ENCODE measurements around the gene MALT1.
A peak's percentile ranks its signal among the peaks of the same experiment; 100 is the strongest.

Gene MALT1

GRCh38 chr18:58657494-58657893 lies 13.8 kb upstream of the MALT1 start:
- H2AK5ac ChIP-seq (ENCODE audit: low read length), result no peak overlapping the region
- H4K12ac ChIP-seq (ENCODE audit: low read depth, low read length), result no peak overlapping the region
- no peaks in the 10 kb centered on the region for H3K79me2 ChIP-seq (ENCODE audit: control insufficient read depth, insufficient read depth, low read length, poor library complexity)
- H3K9ac ChIP-seq (ENCODE audit: low read length), result no peak overlapping the region
- no peak for DNase-seq
- H2BK120ac ChIP-seq (ENCODE audit: insufficient read depth, low read length, poor library complexity), result no peak overlapping the region
- no peak overlapping the region for H3K4me2 ChIP-seq (ENCODE audit: low read length)
- peak overlapping the region; percentile 1 for H3K4me3 ChIP-seq (ENCODE audit: low read depth, low read length)
- no peaks in the 10 kb centered on the region for H3K4me1 ChIP-seq (ENCODE audit: control insufficient read depth in 1 of 2, insufficient read depth in 2 of 2, low read length in 2 of 2)
- H3K27me3 ChIP-seq (ENCODE audit: insufficient read depth, low read length), result no peaks in the 10 kb centered on the region
- no peak overlapping the region for H3K27ac ChIP-seq (ENCODE audit: low read depth, low read length)
- H3K79me1 ChIP-seq (ENCODE audit: low read length), result no peaks in the 10 kb centered on the region
- H3K18ac ChIP-seq (ENCODE audit: low read length), result no peak overlapping the region
- no peak overlapping the region for H4K8ac ChIP-seq (ENCODE audit: low read depth, low read length)
- no peaks in the 10 kb centered on the region for H3K36me3 ChIP-seq (ENCODE audit: control insufficient read depth in 1 of 2, insufficient read depth in 2 of 2, low read length in 2 of 2)
- H2AFZ ChIP-seq (ENCODE audit: insufficient read depth, low read length, poor library complexity), result no peak overlapping the region
- H3K23ac ChIP-seq (ENCODE audit: low read length), result no peak overlapping the region
- no peaks in the 10 kb centered on the region for H3K9me3 ChIP-seq (ENCODE audit: insufficient read depth, low read depth, low read length)
- no peak overlapping the region for H2BK12ac ChIP-seq (ENCODE audit: low read length)
- no peak overlapping the region for H2BK5ac ChIP-seq (ENCODE audit: low read depth, low read length, poor library complexity)
- H4K91ac ChIP-seq (ENCODE audit: low read depth, low read length), result no peak overlapping the region
- H3K14ac ChIP-seq (ENCODE audit: low read length), result no peak overlapping the region
- H3K4ac ChIP-seq (ENCODE audit: low read depth, low read length), result no peak overlapping the region
- WGBS (ENCODE audit: extremely low coverage, insufficient coverage, insufficient read length), result no CpG with 5 or more reads among the region's 1 CpG

- peak overlapping the region; percentile 33 for H3K4ac ChIP-seq (ENCODE audit: low read depth, low read length)
- H4K12ac ChIP-seq (ENCODE audit: low read depth, low read length), result no peak overlapping the region
- no peak overlapping the region for H3K23ac ChIP-seq (ENCODE audit: low read length)
- no peaks in the 10 kb centered on the region for H3K27me3 ChIP-seq (ENCODE audit: insufficient read depth, low read length)
- H2BK120ac ChIP-seq (ENCODE audit: insufficient read depth, low read length, poor library complexity), result no peak overlapping the region
- peak overlapping the region; percentile 72 for H2AK5ac ChIP-seq (ENCODE audit: low read length)
- no peak overlapping the region for H2BK5ac ChIP-seq (ENCODE audit: low read depth, low read length, poor library complexity)
- H3K18ac ChIP-seq (ENCODE audit: low read length), result no peak overlapping the region
- H3K9ac ChIP-seq (ENCODE audit: low read length), result no peak overlapping the region
- no CpG with 5 or more reads among the region's 4 CpGs for WGBS (ENCODE audit: extremely low coverage, insufficient coverage, insufficient read length)
- no peak overlapping the region for H3K4me2 ChIP-seq (ENCODE audit: low read length)
- no peak overlapping the region for H4K91ac ChIP-seq (ENCODE audit: low read depth, low read length)
- no peak overlapping the region for H2BK12ac ChIP-seq (ENCODE audit: low read length)
- no peak overlapping the region for H2AFZ ChIP-seq (ENCODE audit: insufficient read depth, low read length, poor library complexity)
- H3K27ac ChIP-seq (ENCODE audit: low read depth, low read length), result no peak overlapping the region
- no peaks in the 10 kb centered on the region for H3K79me1 ChIP-seq (ENCODE audit: low read length)
- no peaks in the 10 kb centered on the region for H3K36me3 ChIP-seq (ENCODE audit: control insufficient read depth in 1 of 2, insufficient read depth in 2 of 2, low read length in 2 of 2)
- H3K4me3 ChIP-seq (ENCODE audit: low read depth, low read length), result no peak overlapping the region
- no peaks in the 10 kb centered on the region for H3K9me3 ChIP-seq (ENCODE audit: insufficient read depth, low read depth, low read length)
- no peaks in the 10 kb centered on the region for H3K4me1 ChIP-seq (ENCODE audit: control insufficient read depth in 1 of 2, insufficient read depth in 2 of 2, low read length in 2 of 2)
- H4K8ac ChIP-seq (ENCODE audit: low read depth, low read length), result no peak overlapping the region
- H3K14ac ChIP-seq (ENCODE audit: low read length), result no peak overlapping the region
- DNase-seq, result no peak
- no peaks in the 10 kb centered on the region for H3K79me2 ChIP-seq (ENCODE audit: control insufficient read depth, insufficient read depth, low read length, poor library complexity)
Observed at GRCh38 chr18:58659691-58660090, 11.6 kb upstream of the MALT1 start.

- H2BK12ac ChIP-seq (ENCODE audit: low read length), result peak overlapping the region; percentile 79
- no peak overlapping the region for H3K27ac ChIP-seq (ENCODE audit: low read depth, low read length)
- H3K9ac ChIP-seq (ENCODE audit: low read length), result no peak overlapping the region
- H3K4me1 ChIP-seq (ENCODE audit: control insufficient read depth in 1 of 2, insufficient read depth in 2 of 2, low read length in 2 of 2), result no peaks in the 10 kb centered on the region
- H3K4me2 ChIP-seq (ENCODE audit: low read length), result no peak overlapping the region
- no peak overlapping the region for H3K14ac ChIP-seq (ENCODE audit: low read length)
- H3K79me1 ChIP-seq (ENCODE audit: low read length), result no peaks in the 10 kb centered on the region
- H3K4me3 ChIP-seq (ENCODE audit: low read depth, low read length), result no peak overlapping the region
- no peak overlapping the region for H3K18ac ChIP-seq (ENCODE audit: low read length)
- WGBS (ENCODE audit: extremely low coverage, insufficient coverage, insufficient read length), result no CpG with 5 or more reads among the region's 9 CpGs
- H3K79me2 ChIP-seq (ENCODE audit: control insufficient read depth, insufficient read depth, low read length, poor library complexity), result no peaks in the 10 kb centered on the region
- H4K12ac ChIP-seq (ENCODE audit: low read depth, low read length), result no peak overlapping the region
- no peak for DNase-seq
- H3K36me3 ChIP-seq (ENCODE audit: control insufficient read depth in 1 of 2, insufficient read depth in 2 of 2, low read length in 2 of 2), result no peaks in the 10 kb centered on the region
- no peak overlapping the region for H2BK120ac ChIP-seq (ENCODE audit: insufficient read depth, low read length, poor library complexity)
- H3K23ac ChIP-seq (ENCODE audit: low read length), result no peak overlapping the region
- no peaks in the 10 kb centered on the region for H3K27me3 ChIP-seq (ENCODE audit: insufficient read depth, low read length)
- H2AFZ ChIP-seq (ENCODE audit: insufficient read depth, low read length, poor library complexity), result no peak overlapping the region
- H3K4ac ChIP-seq (ENCODE audit: low read depth, low read length), result no peak overlapping the region
- H3K9me3 ChIP-seq (ENCODE audit: insufficient read depth, low read depth, low read length), result no peaks in the 10 kb centered on the region
- no peak overlapping the region for H4K91ac ChIP-seq (ENCODE audit: low read depth, low read length)
- H4K8ac ChIP-seq (ENCODE audit: low read depth, low read length), result no peak overlapping the region
- no peak overlapping the region for H2BK5ac ChIP-seq (ENCODE audit: low read depth, low read length, poor library complexity)
- H2AK5ac ChIP-seq (ENCODE audit: low read length), result no peak overlapping the region
Observed at GRCh38 chr18:58660915-58661314, 10.3 kb upstream of the MALT1 start.

GRCh38 chr18:58661423-58661822 lies 9.8 kb upstream of the MALT1 start:
- H3K4me1 ChIP-seq (ENCODE audit: control insufficient read depth in 1 of 2, insufficient read depth in 2 of 2, low read length in 2 of 2), result no peaks in the 10 kb centered on the region
- no peak overlapping the region for H2BK12ac ChIP-seq (ENCODE audit: low read length)
- H4K91ac ChIP-seq (ENCODE audit: low read depth, low read length), result no peak overlapping the region
- H4K12ac ChIP-seq (ENCODE audit: low read depth, low read length), result no peak overlapping the region
- H3K23ac ChIP-seq (ENCODE audit: low read length), result no peak overlapping the region
- H2BK5ac ChIP-seq (ENCODE audit: low read depth, low read length, poor library complexity), result no peak overlapping the region
- no peak overlapping the region for H2AK5ac ChIP-seq (ENCODE audit: low read length)
- no peak overlapping the region for H2BK120ac ChIP-seq (ENCODE audit: insufficient read depth, low read length, poor library complexity)
- no peaks in the 10 kb centered on the region for H3K79me2 ChIP-seq (ENCODE audit: control insufficient read depth, insufficient read depth, low read length, poor library complexity)
- no peaks in the 10 kb centered on the region for H3K9me3 ChIP-seq (ENCODE audit: insufficient read depth, low read depth, low read length)
- no peak overlapping the region for H3K9ac ChIP-seq (ENCODE audit: low read length)
- WGBS (ENCODE audit: extremely low coverage, insufficient coverage, insufficient read length), result no CpG with 5 or more reads among the region's 3 CpGs
- H3K79me1 ChIP-seq (ENCODE audit: low read length), result no peaks in the 10 kb centered on the region
- H4K8ac ChIP-seq (ENCODE audit: low read depth, low read length), result no peak overlapping the region
- no peak overlapping the region for H3K4me3 ChIP-seq (ENCODE audit: low read depth, low read length)
- no peak overlapping the region for H3K4ac ChIP-seq (ENCODE audit: low read depth, low read length)
- no peak overlapping the region for H3K14ac ChIP-seq (ENCODE audit: low read length)
- no peak overlapping the region for H2AFZ ChIP-seq (ENCODE audit: insufficient read depth, low read length, poor library complexity)
- no peak overlapping the region for H3K27ac ChIP-seq (ENCODE audit: low read depth, low read length)
- H3K18ac ChIP-seq (ENCODE audit: low read length), result no peak overlapping the region
- H3K4me2 ChIP-seq (ENCODE audit: low read length), result no peak overlapping the region
- H3K27me3 ChIP-seq (ENCODE audit: insufficient read depth, low read length), result no peaks in the 10 kb centered on the region
- DNase-seq, result peak in 1 of 2 donors; percentile 42
- H3K36me3 ChIP-seq (ENCODE audit: control insufficient read depth in 1 of 2, insufficient read depth in 2 of 2, low read length in 2 of 2), result no peaks in the 10 kb centered on the region
